IMR-90 (cell line): ENCODE measurements around the gene ILF3. TPM values are rescaled to one million over a fixed set of nuclear protein-coding genes. Genes with fewer than 3 reads are reported as not detected.

Source experiments
- ATAC-seq: fragments of 200-7000 bp; cut with Tn5 transposase; 2 replicates; pipeline ENCODE4 v1.9.1; 2020; ENCODE audit warnings: low read depth, mild to moderate bottlenecking, moderate library complexity
- BruUV-seq: library from RNA; stranded (reverse); fragments of 400-500 nt; replicated peaks from 2 replicates; lab custom pipeline; 2021; lab: Mats Ljungman, UMichigan
- CTCF ChIA-PET: fragments of 300-600 bp; formaldehyde crosslinking; extraction: SDS; loops from one replicate; lab custom pipeline; 2021; ENCODE audit warnings: antibody characterized with exemption; lab: Yijun Ruan, JAX
- POLR2A ChIA-PET: fragments of 300-600 bp; sonication (Branson Sonifier 250); formaldehyde crosslinking; loops from one replicate; lab custom pipeline; 2022; ENCODE audit warnings: antibody characterized with exemption; ENCODE audit not compliant: unreplicated experiment; lab: Charles Lee
- DNase-seq: peaks from one replicate; pipeline ENCODE4 v3.0.0; 2013
- H2AFZ ChIP-seq: replicated peaks from 2 replicates; pipeline ENCODE3; 2013; ENCODE audit warnings: low read length, mild to moderate bottlenecking; ENCODE audit not compliant: poor library complexity
- H2AK5ac ChIP-seq: 2 replicates; pipeline ENCODE4 v1.6.1; 2013; ENCODE audit warnings: low read depth, low read length, inconsistent platforms
- H2AK9ac ChIP-seq: replicated peaks from 2 replicates; pipeline ENCODE3; 2013; ENCODE audit warnings: mild to moderate bottlenecking, low read depth, low read length, moderate library complexity; ENCODE audit not compliant: poor library complexity
- H2BK120ac ChIP-seq: 2 replicates; pipeline ENCODE4 v1.6.1; 2013; ENCODE audit warnings: low read depth, low read length, inconsistent platforms
- H2BK15ac ChIP-seq: 3 replicates; pipeline ENCODE4 v1.6.1; 2013; ENCODE audit warnings: low read depth, low read length, inconsistent platforms
- H2BK20ac ChIP-seq: 2 replicates; pipeline ENCODE4 v1.6.1; 2013; ENCODE audit warnings: low read depth, mild to moderate bottlenecking, inconsistent platforms, low read length, moderate library complexity
- H2BK5ac ChIP-seq: 2 replicates; pipeline ENCODE4 v1.6.1; 2013; ENCODE audit warnings: mild to moderate bottlenecking, low read depth, low read length, inconsistent platforms; ENCODE audit not compliant: poor library complexity, severe bottlenecking
- H3K14ac ChIP-seq: replicated peaks from 2 replicates; pipeline ENCODE4 v1.6.1; 2013; ENCODE audit warnings: low read depth, low read length, inconsistent platforms
- H3K18ac ChIP-seq: 2 replicates; pipeline ENCODE4 v1.6.1; 2013; ENCODE audit warnings: low read depth, low read length, control low read depth
- H3K23ac ChIP-seq: 2 replicates; pipeline ENCODE4 v1.6.1; 2013; ENCODE audit warnings: low read depth, low read length, inconsistent platforms
- H3K27ac ChIP-seq: 2 replicates; pipeline ENCODE4 v1.5.1; 2013; ENCODE audit warnings: mild to moderate bottlenecking, control low read depth, low read length; ENCODE audit not compliant: insufficient read depth
- H3K27me3 ChIP-seq: 2 replicates; pipeline ENCODE4 v1.6.1; 2013; ENCODE audit warnings: low read length; ENCODE audit not compliant: control insufficient read depth, insufficient read depth
- H3K36me3 ChIP-seq: 2 replicates; pipeline ENCODE4 v1.6.1; 2013; ENCODE audit warnings: low read length, mixed read lengths; ENCODE audit not compliant: control insufficient read depth, insufficient read depth
- H3K4ac ChIP-seq: 2 replicates; pipeline ENCODE4 v1.6.1; 2013; ENCODE audit warnings: low read depth, low read length, inconsistent platforms
- H3K4me1 ChIP-seq: 2 replicates; pipeline ENCODE4 v1.6.1; 2013; ENCODE audit warnings: low read length, mixed read lengths; ENCODE audit not compliant: control insufficient read depth, insufficient read depth
- H3K4me2 ChIP-seq: 2 replicates; pipeline ENCODE4 v1.6.1; 2013; ENCODE audit warnings: low read depth, mild to moderate bottlenecking, control low read depth, low read length, moderate library complexity
- H3K4me3 ChIP-seq: 2 replicates; pipeline ENCODE4 v1.5.1; 2013; ENCODE audit warnings: low read depth, mild to moderate bottlenecking, control low read depth, low read length, moderate library complexity; ENCODE audit not compliant: insufficient read depth
- H3K56ac ChIP-seq: 2 replicates; pipeline ENCODE4 v1.6.1; 2013; ENCODE audit warnings: low read length, inconsistent platforms; ENCODE audit not compliant: insufficient read depth; ENCODE audit errors: extremely low read depth
- H3K79me1 ChIP-seq, 2 experiments: 2 replicates each; pipeline ENCODE4 v1.6.1; 2013; ENCODE audit warnings: low read length in 2 of 2, inconsistent platforms in 1 of 2, low read depth in 1 of 2
- H3K9ac ChIP-seq: 2 replicates; pipeline ENCODE4 v1.6.1; 2013; ENCODE audit warnings: low read depth, low read length, control low read depth
- H3K9me1 ChIP-seq: 2 replicates; pipeline ENCODE4 v1.6.1; 2013; ENCODE audit warnings: low read length, inconsistent platforms; ENCODE audit not compliant: insufficient read depth
- H3K9me3 ChIP-seq: 2 replicates; pipeline ENCODE4 v1.6.1; 2013; ENCODE audit warnings: low read length; ENCODE audit not compliant: control insufficient read depth, insufficient read depth
- H4K20me1 ChIP-seq: 2 replicates; pipeline ENCODE4 v1.6.1; 2013; ENCODE audit warnings: low read length, inconsistent platforms; ENCODE audit not compliant: insufficient read depth
- H4K5ac ChIP-seq: 2 replicates; pipeline ENCODE4 v1.6.1; 2013; ENCODE audit warnings: mild to moderate bottlenecking, low read depth, low read length, control low read depth
- H4K8ac ChIP-seq, 2 experiments: 2 replicates each; pipeline ENCODE4 v1.6.1; 2013; ENCODE audit warnings: low read depth in 2 of 2, low read length in 2 of 2, control low read depth in 1 of 2, inconsistent platforms in 1 of 2
- H4K91ac ChIP-seq: 2 replicates; pipeline ENCODE4 v1.6.1; 2013; ENCODE audit warnings: low read depth, low read length, inconsistent platforms; ENCODE audit not compliant: insufficient read depth
- ELK1 ChIP-seq: fragments of 150-350 bp; IDR thresholded peaks from 2 replicates; pipeline ENCODE4 v1.6.1; 2016; ENCODE audit warnings: low read depth, mild to moderate bottlenecking, low read length, moderate library complexity, borderline replicate concordance
- MAZ ChIP-seq: IDR thresholded peaks from 2 replicates; pipeline ENCODE4 v1.6.1; 2012; ENCODE audit warnings: low read depth, mild to moderate bottlenecking, low read length, improper control_type of control experiment, moderate library complexity, borderline replicate concordance
- MXI1 ChIP-seq: IDR thresholded peaks from 2 replicates; pipeline ENCODE4 v1.6.1; 2012; ENCODE audit warnings: low read depth, mild to moderate bottlenecking, low read length, moderate library complexity, borderline replicate concordance
- NFE2L2 ChIP-seq: fragments of 150-350 bp; IDR thresholded peaks from 2 replicates; pipeline ENCODE4 v1.6.1; 2016; ENCODE audit warnings: low read depth, mild to moderate bottlenecking, low read length
- RAD21 ChIP-seq: IDR thresholded peaks from 2 replicates; pipeline ENCODE4 v1.6.1; 2012; ENCODE audit warnings: low read length, improper control_type of control experiment
- RCOR1 ChIP-seq: IDR thresholded peaks from 2 replicates; pipeline ENCODE4 v1.6.1; 2012; ENCODE audit warnings: mild to moderate bottlenecking, low read length, improper control_type of control experiment; ENCODE audit not compliant: insufficient replicate concordance
- RFX5 ChIP-seq: IDR thresholded peaks from 2 replicates; pipeline ENCODE4 v1.8.0; 2012; ENCODE audit warnings: low read depth, mild to moderate bottlenecking, low read length, moderate library complexity
- SMC3 ChIP-seq: fragments of 150-350 bp; IDR thresholded peaks from 2 replicates; pipeline ENCODE4 v1.6.1; 2016; ENCODE audit warnings: low read depth, mild to moderate bottlenecking, antibody characterized with exemption, low read length, moderate library complexity
- WGBS, 2 experiments: methylation state at CpG; one replicate each; pipeline versions ENCODE4 v1.1.5 to v1.1.7; 2013; ENCODE audit warnings: missing lambda C conversion rate in 2 of 2; ENCODE audit not compliant: insufficient read length in 1 of 2; ENCODE audit errors: extremely low coverage in 2 of 2; 5-methylcytosine and 5-hydroxymethylcytosine counted together
- dilution Hi-C: fragments of 300-500 bp; cut with HindIII; formaldehyde crosslinking; loops from one replicate; pipeline ENCODE4 v1.14.3; 2018; ENCODE audit warnings: low sequenced_read_pairs; ENCODE audit not compliant: unreplicated experiment
- in situ Hi-C: fragments of 300-500 bp; cut with MboI; formaldehyde crosslinking; loops from 3 replicates; pipeline ENCODE4 v1.14.3; 2019; ENCODE audit warnings: low sequenced_read_pairs, inconsistent platforms, mixed read lengths
- intact Hi-C: fragments of 100-400 bp; cut with micrococcal nuclease; formaldehyde crosslinking; loops from 2 replicates; pipeline ENCODE4 v1.10.0; 2022
- polyA plus RNA-seq, 3 experiments: library from polyadenylated mRNA; depleted of rRNA; stranded (reverse); fragments of >200 nt; gene quantifications; 2 replicates each; pipeline ENCODE4 v1.2.3, GENCODE V29; 2012; ENCODE audit warnings: low replicate concordance in 1 of 3
- total RNA-seq: library from RNA; depleted of rRNA; stranded (reverse); fragments of >200 nt; gene quantifications from 2 replicates; pipeline ENCODE4 v1.2.3, GENCODE V29; 2012

Gene ILF3
- total and polyA plus RNA-seq, 2 of the 4 experiments (the other 2 are of a cell fraction), result 120 to 166 TPM

GRCh38 chr19:10691178-10691881, 37.2 kb downstream of the ILF3 start (continued):
- no peak for TF ChIP-seq RCOR1

GRCh38 chr19:10691883-10692282, 37.7 kb downstream of the ILF3 start:
- WGBS, 2 experiments, result 83% methylated on average over 1 of the region's 5 CpGs; no CpG with 5 or more reads in 1 of the 2 experiments
- Histone ChIP-seq H2BK20ac (no peak overlapping the region), H3K56ac (no peak overlapping the region), H3K27ac (no peak overlapping the region), H4K5ac (no peak overlapping the region), H2BK120ac (no peak overlapping the region), H3K9me1 (peaks cover 23% of the 10 kb centered on the region), H2BK15ac (no peak overlapping the region), H3K4me1 (no peaks in the 10 kb centered on the region), H4K20me1 (peaks cover 82% of the 10 kb centered on the region), H2AFZ (no peak overlapping the region), H2BK5ac (no peak overlapping the region), H3K23ac (no peak overlapping the region), H3K36me3 (peaks cover 55% of the 10 kb centered on the region), H3K4ac (no peak overlapping the region), H2AK9ac (no peak overlapping the region), H4K8ac (no peak overlapping the region), H3K18ac (no peak overlapping the region), H3K27me3 (no peaks in the 10 kb centered on the region), H2AK5ac (no peak overlapping the region), H3K9me3 (no peaks in the 10 kb centered on the region), H3K4me2 (no peak overlapping the region), H3K14ac (no peak overlapping the region), H3K79me1 (peaks cover 9 to 46% of the 10 kb centered on the region in 2 experiments), H3K9ac (no peak overlapping the region), H4K91ac (no peak overlapping the region), H3K4me3 (no peak overlapping the region)
- intact Hi-C loops, result loop anchor here (10.0 kb wide), 1 partner anchor 287 kb away; the partner anchor contains the start of gene CDC37
- no peak for TF ChIP-seq MXI1
- TF ChIP-seq RCOR1, result no peak
- no peak for TF ChIP-seq SMC3
- TF ChIP-seq ELK1, result no peak
- TF ChIP-seq MAZ, result no peak
- no peak for TF ChIP-seq NFE2L2
- no peak for TF ChIP-seq RAD21
- TF ChIP-seq RFX5, result no peak
- in situ Hi-C loops, result no loop called here
- dilution Hi-C loops, result no loop called here
- DNase-seq (no peak), ATAC-seq (no peak)
- BruUV-seq, result no TSS peak
- ChIA-PET CTCF (interaction anchor here (0.6 kb wide), 1 partner anchor 8 kb away, joined by 3 read pairs; no protein-coding TSS in a partner anchor), POLR2A (no interaction called here)
